T-helper 2 cell treated with Interferon-gamma antibody and Interleukin-4, amounts not matched to agents 100 ng/mL and 5 ng/mL, for 36 hours (primary cell): Measurements from ENCODE around the gene GRHL3. TPM values are rescaled to one million over a fixed set of nuclear protein-coding genes. Genes with fewer than 3 reads are reported as not detected.
"Not testable (repeated sequence)": the region's sequence is repeated elsewhere in the genome, so short reads cannot be mapped to it uniquely, and the experiment has no call there.

Experiments
- intact Hi-C: fragments of 100-400 bp; cut with micrococcal nuclease; formaldehyde crosslinking; loops from one replicate; pipeline ENCODE4 v1.15.1; 2023
- total RNA-seq: library from RNA; stranded (reverse); gene quantifications from 2 replicates; pipeline ENCODE4 v1.2.3, GENCODE V29; 2022

Gene GRHL3
- total RNA-seq = not detected in 2 replicates

DNA sequence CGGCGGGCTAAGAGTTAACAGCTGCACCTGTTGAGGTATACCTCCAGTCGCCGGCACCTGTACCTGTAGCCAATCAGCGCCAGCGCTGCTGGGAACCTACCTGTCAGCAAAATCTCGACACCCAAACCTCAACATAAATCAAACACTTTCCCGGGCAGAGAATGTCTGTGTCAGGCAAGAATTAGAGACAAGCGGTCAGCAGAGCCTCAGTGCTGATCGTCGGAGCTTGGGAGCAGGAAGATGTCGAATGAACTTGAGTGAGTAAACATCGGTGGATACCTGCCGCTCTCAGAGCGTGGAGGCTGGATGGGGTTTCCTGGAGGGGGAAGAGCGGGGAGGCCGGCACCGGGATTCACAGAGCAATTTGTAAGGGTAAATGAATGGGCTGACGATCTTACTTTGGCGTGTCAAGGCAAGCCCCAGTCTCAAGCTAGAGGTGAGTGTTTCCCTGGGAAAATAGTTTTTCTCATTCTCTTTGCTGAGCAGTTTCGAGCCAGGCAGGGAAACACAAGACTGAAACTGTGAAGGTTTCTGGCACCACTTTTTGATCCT, at the start of gene GRHL3:
TSS of gene GRHL3 (plus strand) at position 46 of the 552 bp plus-strand sequence. CDS start at position 241, 195 bp downstream.
- intact Hi-C loops = no loop called here

DNA sequence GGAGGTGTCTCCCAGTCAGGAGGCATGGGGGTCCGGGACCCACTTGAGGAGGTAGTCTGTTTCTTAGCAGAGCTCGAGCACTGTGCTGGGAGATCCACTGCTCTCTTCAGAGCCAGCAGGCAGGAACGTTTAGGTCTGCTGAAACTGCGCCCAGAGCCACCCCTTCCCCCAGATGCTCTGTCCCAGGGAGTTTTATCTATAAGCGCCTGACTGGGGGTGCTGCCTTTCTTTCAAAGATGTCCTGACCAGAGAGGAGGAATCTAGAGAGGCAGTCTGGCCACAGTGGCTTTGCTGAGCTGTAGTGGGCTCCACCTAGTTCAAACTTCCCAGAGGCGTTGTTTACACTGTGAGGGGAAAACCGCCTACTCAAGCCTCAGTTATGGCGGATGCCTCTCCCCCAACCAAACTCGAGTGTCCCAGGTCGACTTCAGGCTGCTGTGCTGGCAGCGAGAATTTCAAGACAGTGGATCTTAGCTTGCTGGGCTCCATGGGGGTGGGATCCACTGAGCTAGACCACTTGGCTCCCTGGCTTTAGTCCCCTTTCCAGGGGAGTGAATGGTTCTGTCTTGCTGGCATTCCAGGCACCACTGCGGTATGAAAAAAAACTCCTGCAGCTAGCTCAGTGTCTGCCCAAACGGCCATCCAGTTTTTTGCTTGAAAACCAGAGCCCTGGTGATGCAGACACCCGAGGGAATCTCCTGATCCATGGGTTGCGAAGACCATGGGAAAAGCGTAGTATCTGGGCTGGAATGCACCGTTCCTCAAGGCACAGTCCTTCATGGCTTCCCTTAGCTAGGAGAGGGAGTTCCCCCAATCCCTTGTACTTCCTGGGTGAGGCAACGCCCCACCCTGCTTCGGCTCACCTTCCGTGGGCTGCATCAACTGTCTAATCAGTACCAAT, 44.7 kb upstream of the GRHL3 start:
- intact Hi-C loops = not testable (repeated sequence)

DNA sequence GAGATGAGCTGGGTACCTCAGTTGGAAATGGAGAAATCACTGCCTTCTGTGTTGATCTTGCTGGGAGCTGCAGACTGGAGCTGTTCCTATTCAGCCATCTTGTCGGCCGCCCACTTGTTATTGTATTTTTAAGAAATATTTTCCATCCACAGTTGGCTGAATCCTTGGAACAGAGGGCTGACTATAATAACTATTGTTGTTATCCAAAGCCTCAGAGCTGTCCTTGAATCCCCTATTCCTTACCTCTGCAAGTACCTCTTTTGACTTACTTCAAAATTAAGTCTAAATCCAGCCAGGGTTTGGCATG, 44.1 kb upstream of the GRHL3 start:
- intact Hi-C loops = no loop called here

DNA sequence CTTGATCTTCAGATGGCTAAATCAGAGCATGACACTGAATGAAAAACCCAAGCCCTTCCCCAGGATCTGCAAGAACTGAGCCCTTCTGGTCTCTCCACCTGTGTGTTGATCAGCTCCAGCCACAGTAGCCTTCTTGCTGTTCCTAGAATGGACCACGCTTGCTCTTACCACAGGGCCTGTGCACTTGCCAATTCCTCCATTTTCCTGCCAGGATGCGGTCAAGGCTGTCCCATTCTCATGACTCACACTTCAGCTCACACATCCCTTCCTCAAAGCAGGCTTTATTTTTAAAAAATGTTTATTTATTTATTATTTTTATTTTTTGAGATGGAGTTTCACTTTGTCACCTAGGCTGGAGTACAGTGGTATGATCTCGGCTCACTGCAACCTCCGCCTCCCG, 43.6 kb upstream of the GRHL3 start:
- intact Hi-C loops = no loop called here

DNA sequence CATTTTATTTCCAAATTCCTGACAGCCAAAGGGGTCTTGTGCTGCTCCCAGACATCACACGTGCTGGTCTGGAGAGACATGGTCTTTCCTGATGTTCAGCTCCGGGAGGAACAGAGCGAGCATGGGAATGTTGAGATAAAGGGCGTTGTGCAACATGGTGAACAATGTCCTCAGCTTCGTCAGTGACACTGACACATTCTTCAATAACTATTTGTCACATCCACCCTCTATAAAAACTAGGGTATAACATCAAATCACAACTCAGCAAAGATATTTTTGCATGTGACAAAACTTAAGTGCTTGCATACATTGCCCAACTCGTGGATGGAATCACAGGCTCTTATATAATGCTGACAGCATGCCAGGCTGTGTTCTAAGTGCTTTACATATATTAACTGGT, 42.4 kb upstream of the GRHL3 start:
- intact Hi-C loops = no loop called here

DNA sequence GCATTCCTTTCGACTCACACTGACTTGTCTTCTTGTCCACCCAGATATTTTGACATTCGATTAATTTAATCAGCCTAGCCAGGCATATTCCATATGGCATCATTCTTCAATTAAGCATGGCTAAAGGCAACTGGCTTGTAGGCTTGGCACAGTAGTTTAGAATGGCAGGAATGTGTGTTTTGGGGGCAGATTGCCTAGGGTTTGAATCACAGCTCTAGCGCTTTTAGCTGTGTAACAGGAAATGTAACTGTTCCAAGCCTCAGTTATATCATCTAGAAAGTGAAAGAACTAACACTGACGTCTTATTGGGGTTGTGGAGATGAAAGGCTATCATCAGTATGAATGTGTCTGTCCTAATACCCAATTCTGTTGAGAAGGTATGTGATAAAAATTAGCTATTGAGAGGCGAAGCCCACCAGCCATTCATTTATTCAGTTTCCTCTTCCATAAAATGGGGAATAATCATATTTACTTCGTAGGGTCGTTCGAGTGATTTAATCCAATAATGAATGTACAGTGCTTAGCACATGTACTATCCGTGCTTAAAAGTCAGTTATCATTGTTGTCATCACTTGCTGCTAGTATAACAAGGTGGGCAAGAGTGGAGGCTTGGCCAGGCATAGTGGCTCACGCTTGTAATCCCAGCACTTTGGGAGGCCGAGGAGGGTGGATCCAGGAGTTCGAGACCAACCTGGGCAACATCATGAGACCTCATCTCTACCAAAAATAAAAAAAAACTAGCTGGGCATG, 41.6 kb upstream of the GRHL3 start:
- intact Hi-C loops = no loop called here

DNA sequence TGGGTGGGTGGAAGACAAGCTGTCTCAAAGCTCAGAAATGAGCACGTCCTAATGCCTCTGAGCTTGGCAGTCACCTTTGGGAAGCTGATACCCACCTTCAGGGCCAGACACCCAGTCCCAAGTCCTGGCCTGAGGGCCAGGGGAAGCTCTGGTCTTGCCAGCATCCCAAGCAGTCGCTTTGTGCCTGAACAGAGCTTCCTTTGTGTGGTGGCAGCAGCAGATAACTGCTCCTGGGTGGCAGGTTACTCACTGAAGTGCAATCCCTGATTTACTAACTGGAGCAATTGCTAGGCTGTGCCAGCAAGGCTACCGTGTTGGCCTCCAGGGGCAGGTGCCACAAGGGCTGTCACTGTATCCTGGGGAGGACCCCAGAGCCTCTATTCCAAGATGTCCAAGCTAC, 40.4 kb upstream of the GRHL3 start:
- intact Hi-C loops = no loop called here

DNA sequence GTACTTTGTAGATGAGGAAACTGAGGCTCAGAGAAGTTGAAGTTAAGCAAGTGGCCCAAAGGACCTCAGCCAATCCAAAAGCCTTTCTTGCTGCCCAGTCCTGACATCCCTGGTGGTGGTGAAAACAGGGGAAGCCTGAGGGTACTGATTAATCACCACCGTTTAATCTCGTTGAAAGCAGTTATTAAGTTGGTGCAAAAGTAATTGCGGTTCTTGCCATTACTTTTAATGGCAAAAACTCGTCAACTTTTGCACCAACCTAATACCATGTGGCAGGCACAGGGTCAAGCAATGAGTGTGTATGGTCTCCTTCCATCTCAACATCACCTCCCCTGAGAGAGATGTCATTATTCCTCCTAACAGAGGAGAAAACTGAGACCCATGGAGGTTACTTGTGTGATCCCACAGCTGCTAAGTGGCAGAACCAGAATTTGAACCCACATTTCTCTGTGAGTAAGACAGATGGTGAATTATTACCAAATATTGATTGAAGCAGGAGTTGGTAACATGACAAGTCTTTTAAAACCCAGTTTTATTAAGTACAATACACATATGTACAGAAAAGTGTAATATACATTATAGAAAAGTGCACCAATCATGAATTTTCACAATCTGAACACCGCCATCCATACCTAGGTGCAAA, 39.4 kb upstream of the GRHL3 start:
- intact Hi-C loops = no loop called here

DNA sequence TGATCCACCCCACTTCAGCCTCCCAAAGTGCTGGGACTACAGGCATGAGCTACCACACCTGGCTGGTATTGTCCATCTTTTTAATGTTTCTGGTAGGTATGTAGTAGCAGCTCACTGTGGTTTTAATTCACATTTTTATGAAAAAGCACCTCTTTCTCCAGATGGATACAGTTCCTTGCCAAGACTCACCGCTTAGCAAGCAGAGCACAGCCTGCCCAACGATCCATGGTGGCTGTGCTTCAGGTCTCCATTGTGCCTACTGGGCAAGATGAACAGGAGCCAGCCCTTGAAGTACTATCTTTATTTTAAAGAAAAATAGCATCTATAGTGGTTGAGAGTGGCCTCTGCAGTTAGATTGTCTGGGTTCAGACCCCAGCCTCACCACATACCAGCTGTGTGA, 37.6 kb upstream of the GRHL3 start:
- intact Hi-C loops = no loop called here

DNA sequence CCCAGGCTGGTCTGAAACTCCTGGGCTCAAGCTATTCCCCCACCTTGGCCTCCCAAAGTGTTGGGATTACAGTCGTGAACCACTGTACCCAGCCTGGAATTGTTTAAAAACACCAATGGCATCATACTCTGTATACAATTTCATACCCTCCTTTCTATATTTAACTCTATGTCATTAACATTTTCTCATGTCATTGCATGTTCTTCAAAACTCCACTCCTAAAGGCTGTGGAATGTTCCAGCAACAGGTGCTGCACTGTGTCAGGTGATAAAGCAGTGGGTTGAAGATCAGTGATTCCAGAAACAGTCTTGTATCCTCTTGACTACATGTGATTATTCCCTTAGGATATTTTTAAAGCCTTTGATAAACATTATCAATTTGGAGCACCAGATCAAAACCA, 36.7 kb upstream of the GRHL3 start:
- intact Hi-C loops = no loop called here

DNA sequence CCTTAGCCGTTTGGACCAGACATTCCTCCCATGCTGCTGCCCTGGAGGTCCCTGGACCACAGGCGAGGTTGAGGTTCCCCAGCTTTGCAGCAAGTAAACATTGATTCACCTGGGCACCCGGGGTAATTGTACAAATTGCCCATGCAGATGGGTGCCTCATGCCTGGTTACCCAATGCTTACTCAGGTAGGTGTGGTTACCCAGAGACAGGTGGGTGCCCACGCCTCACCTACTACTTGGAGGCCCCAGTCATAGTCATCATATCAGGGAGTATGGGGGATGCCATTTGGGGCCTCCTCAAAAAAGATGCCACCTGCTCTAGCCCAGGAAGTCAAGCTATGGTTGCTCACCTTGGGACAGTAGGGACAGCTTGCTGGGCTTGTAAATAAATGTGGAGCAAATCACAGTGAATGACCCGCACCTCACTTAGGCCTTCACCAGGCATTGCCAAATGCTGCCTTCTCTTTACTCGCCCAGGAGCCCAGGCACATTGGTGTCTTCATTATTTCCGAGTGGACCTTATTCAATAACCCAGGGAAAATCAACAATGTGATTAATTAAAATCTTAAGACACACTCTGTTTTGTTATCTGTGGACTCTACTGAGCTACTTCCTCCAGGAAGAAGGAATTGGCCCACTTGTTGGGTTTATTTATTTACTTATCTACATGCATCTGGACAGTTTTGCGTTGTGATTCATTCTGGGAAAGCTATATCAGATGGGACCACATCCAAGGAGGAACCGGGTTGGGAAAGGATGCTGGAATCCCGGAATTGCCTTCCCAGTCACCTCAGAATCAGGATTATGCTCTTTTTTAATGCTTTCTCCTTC, 35.6 kb upstream of the GRHL3 start:
- intact Hi-C loops = no loop called here

DNA sequence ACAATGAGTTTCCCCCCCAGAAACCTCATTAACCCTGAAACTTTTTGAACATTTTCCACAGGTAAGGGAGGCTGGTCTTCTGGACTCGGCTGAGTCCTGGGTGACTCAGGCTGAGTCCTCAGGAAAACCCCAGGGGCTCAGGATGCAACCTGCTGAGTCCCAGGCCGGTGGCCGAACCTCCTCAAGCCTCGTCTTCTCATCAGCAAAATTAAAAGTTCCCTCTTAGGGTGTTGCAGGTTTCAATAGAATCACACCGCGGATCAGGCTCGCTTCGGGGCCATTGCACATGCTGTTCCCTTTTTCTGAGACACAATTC, 35.0 kb upstream of the GRHL3 start:
- intact Hi-C loops = no loop called here

DNA sequence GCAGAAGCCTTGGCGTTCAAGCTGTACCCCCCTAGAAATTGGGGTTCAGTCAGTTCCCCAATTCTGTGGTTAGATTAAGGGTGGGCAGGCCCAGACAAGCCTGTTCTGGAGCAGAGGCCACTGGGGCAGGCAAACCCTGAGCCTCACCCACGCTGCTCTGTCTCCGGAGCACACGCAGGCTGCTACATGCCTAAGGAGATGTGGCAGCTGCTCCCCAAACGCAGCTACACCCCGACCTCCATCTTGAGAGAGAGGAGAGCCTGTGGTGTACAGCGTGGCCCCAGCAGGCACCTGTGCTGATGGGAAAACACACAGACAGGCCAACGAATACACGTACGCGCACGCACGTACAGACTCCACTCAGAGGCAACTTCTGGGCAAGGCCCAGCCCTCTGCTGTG, 33.9 kb upstream of the GRHL3 start:
- intact Hi-C loops = no loop called here

DNA sequence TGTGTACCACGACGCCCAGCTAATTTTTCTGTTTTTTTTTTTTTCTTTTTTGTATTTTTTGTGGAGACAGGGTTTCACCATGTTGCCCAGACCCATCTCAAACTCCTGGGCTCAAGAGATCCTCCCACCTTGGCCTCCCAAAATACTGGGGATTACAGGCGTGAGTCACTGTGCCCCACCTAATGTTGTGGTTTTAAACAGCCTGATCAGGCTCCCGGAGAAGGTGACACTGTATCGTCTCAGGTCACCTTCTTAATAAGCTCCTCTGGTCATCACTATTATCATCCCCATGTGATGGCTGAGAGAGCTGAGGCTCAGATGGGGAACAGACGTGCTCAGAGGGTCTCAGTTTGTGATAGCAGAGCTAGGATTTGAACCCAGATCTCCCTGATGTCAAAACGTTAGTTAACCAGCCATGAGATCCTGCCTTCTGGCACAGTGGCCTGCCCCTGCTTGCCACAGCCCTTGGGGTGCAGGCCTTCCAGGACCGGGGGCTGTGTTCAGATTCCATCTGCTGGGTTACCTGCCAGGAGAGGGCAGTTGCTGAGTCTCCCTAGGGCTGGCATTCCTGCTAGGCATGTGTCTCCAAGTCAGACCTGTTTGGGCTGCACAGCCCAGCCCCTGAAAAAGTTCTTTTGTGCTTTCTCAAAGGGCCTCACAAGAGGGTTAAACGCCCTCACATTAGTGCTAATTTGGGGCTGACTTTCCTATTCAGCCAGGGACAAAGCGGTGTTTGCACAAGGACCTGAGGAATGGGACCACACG, 32.7 kb upstream of the GRHL3 start:
- intact Hi-C loops = no loop called here

DNA sequence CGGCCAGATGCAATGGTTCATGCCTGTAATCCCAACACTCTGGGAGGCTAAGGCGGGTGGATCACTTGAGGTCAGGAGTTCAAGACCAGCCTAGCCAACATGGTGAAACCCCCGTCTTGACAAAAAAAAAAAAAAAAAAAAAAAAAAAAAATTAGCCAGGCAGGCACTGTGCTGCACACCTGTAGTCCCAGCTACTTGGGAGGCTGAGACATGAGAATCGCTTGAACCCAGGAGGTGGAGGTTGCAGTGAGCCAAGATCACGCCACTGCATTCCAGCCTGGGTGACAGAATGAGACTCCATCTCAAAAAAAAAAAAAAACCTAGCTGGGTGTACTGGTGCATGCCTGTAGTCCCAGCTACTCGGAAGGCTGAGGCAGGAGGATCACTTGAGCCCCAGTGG, 31.4 kb upstream of the GRHL3 start:
- intact Hi-C loops = not testable (repeated sequence)

DNA sequence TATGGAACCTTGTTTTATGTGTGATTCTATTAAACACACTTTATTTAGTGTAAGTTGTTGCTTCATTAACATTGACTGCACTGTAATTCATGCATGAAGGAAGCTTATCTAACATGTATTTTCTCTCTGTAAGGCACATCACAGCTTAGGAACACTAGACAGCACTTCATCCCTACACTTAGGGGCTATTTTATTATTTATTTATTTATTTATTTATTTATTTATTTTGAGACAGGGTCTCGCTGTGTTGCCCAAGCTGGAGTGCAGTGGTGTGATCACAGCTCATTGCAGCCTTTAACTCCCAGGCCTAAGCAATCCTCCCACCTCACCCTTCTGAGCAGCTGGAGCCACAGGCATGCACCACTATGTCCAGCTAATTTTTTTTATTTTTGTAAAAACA, 30.7 kb upstream of the GRHL3 start:
- intact Hi-C loops = no loop called here

DNA sequence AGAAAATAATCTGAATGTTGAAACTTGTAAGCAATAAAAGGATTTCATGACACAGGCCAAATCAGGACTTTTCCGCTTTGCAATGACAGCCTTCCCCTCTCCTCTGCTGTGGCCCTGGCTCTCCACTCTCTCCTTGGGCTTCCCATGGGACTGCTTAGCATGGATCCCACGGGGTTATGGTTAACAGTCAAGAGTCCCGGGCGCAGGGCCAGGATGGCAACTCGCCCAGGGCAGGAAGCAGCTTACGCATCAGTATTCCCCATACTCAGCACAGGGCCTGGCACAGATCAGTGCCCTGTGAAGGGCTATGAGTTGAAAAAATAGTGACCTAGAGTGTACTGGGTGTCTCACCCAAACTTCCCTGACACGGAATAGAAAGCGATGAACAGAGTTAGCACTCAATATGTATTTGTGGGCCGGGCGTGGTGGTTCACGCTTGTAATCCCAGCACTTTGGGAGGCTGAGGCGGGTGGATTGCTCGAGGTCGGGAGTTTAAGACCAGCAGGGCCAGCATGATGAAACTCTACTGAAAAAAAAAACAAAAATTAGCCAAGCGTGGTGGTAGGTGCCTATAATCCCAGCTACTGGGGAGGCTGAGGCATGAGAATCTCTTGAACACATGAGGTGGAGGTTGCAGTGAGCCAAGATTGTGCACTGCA, 29.1 kb upstream of the GRHL3 start:
- intact Hi-C loops = no loop called here

DNA sequence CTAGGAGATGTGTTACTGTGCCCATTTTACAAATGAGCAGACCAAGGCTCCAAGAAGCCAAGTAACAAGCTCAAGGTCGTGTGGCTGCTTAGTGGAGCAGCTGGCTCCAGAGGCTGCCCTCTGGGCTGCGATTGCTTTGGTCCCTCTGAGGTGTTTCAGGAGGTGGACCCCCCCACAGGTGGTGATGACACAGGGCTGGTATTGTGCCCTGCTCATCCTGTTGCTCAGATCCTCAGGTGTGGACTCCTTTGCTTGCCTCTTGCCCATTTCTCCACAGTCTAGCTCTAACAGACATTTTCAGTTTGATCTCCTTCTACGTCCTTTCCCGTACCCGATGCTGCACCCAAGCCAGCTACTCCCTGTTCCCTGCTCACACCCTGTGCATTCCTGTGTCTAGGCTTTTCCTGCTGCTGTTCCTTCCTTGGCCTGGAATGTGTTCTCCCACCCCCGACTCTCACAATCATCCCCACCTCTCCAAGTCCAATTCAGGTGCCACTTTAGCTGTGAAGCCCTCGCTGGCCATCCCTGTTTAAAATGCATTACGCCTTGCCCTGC, 28.1 kb upstream of the GRHL3 start:
- intact Hi-C loops = no loop called here

DNA sequence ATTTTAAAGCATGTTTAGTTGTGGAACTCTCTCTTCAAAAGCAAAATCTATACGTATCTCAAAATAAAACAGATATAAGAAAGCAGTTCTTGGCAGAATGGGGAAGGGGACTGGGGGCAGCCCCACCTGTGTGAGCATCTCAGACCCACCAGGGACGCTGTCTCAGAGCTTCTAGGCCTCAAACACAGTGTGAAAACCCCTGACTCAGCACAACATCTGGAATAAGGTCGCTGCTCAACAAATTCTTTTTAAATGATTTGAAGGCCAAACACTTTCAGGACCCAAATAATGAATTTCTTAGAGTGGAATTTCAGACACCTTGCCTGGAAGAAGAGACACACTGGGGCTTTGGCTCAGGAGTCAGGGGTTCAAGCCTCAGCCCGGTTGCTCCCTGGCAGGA, 27.1 kb upstream of the GRHL3 start:
- intact Hi-C loops = no loop called here

DNA sequence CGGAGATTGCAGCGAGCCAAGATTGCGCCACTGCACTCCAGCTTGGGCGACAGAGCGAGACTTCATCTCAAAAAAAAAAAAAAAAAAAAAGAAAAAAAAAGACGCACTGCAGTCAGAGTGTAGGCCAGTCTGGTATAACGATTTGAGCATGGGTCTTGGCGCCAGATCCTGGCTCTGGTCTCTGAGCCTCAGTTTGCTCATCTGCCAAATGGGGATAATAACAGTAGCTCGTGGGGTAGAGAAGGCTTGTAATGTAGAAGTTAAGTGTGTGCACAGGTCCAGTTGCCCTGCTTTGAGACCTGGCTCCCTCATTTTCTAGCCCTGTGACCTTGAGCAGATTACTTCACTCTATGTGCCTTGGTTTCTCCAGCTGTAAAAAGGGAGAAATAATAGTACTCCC, 26.3 kb upstream of the GRHL3 start:
- intact Hi-C loops = no loop called here
